Measurements from ENCODE around the gene DES.

GRCh38 chr2:219428469-219428868, 10.3 kb downstream of the DES start:
- TF ChIP-seq, protein P1, sequence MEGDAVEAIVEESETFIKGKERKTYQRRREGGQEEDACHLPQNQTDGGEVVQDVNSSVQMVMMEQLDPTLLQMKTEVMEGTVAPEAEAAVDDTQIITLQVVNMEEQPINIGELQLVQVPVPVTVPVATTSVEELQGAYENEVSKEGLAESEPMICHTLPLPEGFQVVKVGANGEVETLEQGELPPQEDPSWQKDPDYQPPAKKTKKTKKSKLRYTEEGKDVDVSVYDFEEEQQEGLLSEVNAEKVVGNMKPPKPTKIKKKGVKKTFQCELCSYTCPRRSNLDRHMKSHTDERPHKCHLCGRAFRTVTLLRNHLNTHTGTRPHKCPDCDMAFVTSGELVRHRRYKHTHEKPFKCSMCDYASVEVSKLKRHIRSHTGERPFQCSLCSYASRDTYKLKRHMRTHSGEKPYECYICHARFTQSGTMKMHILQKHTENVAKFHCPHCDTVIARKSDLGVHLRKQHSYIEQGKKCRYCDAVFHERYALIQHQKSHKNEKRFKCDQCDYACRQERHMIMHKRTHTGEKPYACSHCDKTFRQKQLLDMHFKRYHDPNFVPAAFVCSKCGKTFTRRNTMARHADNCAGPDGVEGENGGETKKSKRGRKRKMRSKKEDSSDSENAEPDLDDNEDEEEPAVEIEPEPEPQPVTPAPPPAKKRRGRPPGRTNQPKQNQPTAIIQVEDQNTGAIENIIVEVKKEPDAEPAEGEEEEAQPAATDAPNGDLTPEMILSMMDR (IDR thresholded peaks at IDR 0.05; ENCODE audit: extremely low read depth in 1 of 2, insufficient read depth in 1 of 2, low read depth in 1 of 2, low read length in 2 of 2), result no peak
- TF ChIP-seq GATA2 (IDR thresholded peaks at IDR 0.05; ENCODE audit: insufficient read depth, insufficient read length, low read depth, low read length), result no peak
- TF ChIP-seq, protein P2, sequence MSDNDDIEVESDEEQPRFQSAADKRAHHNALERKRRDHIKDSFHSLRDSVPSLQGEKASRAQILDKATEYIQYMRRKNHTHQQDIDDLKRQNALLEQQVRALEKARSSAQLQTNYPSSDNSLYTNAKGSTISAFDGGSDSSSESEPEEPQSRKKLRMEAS (IDR thresholded peaks at IDR 0.05; ENCODE audit: insufficient read depth, insufficient read length), result no peak
- no peak for TF ChIP-seq EZH2 (IDR thresholded peaks at IDR 0.05; ENCODE audit: borderline replicate concordance, low read depth, low read length, severe bottlenecking)
